NCI-H524 (cell line): ENCODE data around the gene PDK2.

Source experiments
- DNase-seq, 2 experiments: peaks; one replicate each; lab custom pipeline; 2025; lab: John Stamatoyannopoulos, UW

The PDK2 gene

DNA sequence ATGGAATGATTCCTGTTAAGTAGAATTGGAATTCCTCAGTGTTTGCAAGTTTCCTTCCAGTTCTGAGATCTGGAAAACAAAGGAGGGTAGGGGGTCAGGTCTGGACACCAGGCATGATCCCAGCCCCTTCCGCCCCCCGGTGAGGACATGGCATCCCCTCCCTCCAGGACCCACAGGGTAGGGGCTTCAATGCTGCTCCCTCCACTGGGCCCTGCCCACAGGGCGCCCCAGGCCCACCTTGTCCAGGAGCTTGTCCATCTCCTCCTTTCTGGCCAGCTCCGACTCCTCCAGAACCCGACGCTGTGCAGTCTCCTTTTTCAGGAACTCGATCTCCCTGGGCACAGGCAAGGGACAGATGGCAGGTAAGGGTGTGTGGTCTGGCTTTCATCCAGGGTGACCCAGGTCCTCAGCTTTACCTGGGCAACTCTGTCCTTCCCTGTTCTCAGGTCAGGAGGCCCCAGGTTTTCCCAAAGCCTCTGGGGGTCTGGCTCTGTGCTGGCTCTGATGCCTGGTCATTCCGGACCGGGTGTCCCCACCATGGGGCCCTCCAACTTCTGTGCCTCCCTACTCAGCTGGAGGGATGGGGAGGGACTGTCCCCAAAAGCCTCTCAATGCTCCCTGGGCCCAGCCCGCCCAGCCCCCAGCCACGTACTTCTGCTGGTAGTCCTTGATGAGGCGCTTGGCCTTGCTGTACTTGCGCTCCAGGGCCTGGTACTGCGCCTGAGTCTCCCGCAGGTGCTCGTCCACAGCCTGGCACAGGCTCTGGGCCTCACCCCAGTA lies 40.4 kb downstream of the PDK2 start:
- DNase-seq = no peak

DNA sequence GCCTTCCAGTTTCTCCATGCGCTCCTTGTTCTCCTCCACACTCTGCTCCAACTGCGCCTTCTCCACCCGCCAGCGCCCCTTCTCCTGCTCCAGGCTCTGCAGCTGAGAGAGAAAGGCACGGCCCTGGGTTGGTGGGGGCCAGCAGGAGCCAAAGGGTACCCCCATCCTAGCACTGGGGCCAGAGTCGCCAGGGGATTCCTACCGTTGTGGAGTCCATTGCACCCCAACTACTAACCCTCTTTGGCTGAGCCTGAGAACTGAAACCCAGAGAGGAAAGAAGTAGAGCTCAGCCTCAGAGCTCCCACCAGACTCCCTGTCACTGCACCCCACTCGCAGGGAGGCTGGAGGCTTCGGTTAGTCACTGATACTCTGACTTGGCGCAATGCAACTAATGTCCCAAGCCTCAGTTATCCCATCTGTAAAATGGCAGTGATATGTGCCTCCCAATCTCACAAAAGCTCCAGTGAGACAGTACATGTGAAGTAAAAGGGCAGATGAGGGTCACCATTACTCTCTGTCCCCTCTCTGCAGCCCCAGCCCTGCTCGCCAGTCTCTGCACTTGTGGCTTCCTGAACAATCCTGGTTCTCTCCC lies 41.0 kb downstream of the PDK2 start:
- DNase-seq = no peak

DNA sequence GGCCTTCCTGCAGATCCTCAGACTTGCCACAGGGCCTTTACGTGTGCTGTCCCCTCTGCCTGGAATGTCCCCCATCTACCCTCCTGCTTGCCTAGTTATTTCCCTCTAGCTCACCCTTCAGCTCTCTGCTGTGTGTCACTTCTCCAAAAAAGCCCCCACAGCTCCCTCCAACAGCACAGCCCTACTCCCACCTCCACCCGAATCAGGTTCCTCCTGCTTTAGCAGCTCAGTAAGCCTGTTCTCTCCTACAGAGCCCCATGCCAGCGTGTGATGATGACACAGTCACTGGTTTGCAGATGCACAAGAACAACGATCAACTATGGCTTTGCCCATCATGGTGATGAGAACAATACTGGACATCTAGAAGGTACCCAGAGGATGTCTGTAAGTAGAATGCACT lies 41.9 kb downstream of the PDK2 start:
- no peak for DNase-seq

DNA sequence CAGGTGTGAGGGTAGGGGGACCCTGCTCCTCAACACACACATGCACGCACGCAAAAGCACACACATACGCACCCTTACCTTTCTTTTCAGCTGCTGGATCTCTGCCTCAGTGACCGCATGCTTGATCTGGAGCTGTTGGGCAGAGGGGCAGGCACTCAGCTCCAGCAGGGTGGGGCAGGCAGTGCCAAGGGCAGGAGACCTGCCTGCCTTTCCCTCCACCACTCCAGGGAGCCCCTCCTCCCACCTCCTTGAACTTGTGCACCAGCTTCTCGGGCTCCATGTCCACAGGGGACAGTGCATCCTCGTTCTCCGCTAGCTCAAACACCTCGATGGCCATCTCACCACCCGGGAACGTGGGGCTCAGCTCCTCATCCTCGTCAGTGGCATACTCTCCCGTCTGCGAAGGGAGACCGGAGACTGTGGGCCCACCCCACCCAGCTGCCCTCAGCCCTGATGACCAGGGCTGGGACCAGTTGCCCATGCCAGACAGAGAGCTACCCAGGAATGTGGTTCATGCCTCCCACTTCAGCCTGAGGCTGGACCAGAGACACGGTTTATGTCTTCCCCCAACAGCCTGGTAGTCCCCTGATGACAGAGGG lies 44.1 kb downstream of the PDK2 start:
- DNase-seq = no peak

DNA sequence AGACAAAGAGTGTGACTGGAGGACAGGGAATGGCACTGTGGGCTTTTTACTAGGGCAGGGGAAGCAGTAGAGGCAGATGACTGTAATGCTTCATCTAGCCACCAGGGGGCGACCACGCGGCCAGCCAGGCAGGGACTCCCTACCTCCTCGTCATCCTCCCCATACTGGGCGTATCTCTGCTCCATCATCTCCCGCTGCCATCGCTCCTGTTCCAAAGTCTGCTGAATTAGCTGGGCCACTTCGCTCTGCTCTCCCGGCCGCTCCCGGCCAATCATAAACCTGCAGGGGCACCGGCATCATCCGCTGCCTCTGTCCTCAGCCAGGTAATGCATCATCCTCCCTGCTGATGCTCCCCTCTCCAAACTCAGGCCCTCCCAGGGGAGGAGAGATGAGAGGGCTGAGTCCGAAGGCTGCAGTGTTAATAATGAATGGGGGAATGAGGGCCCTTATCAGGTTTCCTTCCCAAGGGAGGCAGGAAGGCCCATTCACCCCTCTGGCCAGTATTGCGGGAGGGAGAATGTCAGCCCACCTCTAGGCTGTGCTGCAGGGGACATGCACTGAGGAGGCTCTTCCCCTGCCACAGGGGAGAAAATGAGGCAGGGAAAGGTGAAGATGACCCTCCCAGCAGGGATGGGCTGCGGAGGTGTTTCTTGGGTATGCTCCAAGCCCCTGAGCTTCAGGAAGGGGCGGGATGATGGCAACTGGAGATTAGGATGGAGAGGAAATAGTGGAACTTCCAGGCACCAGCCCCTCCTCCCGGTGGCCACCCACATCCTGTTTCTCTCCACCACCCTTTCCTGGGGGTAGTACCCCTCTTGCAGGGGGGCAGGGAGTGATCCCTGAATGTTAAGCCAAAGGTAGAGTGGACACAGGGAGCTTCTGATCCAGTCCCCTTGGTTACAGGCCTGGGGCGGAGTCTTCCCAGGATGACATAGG lies 45.1 kb downstream of the PDK2 start:
- DNase-seq = peak; percentile 17 to 55

DNA sequence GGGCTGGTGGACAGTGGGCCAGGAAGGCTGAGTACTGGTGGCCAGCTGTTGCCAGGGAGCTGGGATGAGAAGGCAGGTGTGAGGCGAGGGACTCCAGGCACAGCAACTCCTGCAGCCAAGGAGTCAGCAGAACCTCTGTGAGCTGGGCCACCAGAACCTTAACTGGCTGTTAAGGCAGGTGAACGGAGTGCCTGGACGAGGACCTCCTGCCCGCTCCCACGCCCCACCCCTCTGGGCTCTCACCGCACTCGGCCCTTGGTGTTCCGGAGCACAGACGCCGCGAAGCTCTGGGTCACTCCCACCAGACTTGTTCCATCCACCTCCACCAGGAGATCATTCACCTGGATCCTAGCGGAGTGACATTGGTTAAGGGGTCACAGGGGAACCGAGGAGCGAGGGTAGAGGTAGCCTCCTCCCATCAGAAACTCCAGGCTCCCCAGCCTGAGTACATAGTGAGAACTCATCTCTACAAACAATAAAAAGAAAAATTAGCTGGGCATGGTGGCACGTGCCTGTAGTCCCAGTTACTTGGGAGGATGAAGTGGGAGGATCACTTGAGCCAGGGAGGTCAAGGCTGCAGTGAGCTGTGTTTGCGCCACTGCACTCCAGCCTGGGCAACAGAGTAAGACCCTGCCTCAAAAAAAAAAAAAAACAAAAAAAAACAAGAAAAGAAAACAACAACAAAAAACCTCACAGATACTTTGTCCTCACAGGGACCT lies 46.0 kb downstream of the PDK2 start:
- no peak for DNase-seq

DNA sequence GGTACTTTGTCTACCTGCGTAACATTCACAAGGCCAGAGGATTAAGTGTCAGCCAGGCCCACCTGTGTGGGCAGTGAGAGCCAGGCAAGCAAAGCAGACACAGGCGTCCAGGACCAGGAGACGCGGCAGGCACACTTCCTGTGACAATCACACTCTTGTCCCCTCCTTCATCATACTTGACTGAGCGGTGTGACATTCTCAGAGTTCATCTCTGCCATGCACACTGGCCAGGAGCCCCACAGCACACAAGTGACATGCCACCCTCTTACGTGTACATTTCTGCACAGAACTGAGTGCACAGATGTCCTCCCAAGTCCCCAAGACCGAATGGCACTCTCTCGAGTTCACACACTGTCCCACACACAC lies 46.6 kb downstream of the PDK2 start:
- DNase-seq = no peak

DNA sequence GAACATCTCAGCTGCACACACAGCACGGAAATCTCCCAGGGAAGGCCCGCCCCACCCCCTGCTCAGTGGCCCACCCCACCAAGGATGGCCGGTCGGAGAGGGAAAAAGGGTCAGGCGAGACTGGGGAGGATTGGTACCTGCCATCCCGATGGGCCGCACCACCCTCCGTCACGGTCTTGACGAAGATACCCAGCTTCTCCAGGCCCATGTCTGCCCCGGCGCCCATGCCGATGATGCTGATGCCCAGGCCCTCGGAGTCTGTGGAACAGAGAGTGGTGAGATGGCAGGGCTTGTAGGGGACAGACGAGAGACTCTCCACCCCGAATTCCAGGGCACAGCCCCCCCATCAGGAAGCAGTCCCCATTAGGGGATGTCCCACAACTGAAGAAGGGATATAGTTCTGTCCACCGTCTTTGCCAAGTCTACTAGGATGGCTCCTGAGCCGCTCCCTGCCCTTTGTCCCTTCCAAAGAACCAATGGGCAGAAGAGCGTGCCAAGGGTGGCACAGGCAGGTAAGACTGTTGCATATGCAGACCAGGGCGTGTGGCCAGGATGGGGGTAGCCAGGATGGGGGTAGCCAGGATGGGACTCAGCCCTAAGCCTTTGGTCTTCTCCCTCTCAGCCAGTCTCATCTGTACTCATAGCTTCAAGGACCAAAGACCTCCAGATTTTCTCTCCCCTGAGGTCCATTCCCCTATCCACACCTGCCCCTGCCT lies 48.5 kb downstream of the PDK2 start:
- no peak for DNase-seq

DNA sequence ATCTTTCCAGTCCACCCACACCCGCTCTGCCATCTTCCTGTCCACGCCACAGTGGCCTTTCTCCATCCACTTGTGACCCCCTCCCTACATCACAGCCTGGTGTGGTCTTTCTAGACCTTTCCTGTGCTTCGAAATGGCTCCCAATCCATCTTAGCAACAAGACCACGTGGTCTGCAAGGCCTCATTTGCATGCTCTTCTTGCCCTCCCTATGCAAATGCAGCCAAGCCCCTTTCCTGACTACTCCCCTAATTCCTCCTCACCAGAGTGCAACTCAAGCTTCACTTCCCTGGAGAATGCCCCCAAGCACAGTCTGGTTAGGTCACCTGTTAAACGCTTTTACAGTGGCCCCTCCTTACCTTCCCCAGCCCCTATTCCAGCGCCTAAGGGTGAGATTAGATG lies 49.2 kb downstream of the PDK2 start:
- no peak for DNase-seq

DNA sequence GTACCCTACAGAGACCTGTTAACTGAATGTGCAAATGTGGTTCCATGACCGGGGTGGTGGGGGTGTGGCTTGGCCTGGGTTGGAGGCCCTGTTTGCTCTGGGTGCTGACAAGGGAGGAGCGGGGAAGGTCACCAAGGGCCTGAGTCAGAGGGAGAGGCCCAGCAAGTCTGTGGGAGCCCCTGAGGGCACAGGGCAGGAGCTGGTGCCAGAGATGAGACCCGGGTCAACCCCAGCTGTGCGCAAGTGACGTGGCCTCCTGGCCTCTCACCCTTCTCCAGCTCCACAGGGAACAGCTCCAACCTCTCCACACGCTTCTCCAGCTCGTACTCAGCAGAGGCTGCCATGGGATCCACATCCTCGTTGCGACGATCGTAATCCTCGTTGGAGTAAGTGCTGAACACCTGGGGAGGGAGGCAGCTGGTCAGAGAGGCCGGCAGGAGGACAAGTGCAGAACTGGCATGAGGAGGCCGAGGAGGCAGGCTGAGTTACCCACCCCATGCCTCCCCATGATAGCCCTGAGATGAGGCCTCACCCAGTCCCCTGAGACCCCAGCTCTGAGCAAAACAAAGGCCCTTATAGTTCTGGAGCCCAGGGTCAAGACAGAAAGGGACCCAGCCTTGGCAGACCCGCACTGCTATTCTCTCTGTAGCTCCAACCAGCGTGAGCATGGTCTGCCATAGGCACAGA lies 49.8 kb downstream of the PDK2 start:
- DNase-seq = no peak

DNA sequence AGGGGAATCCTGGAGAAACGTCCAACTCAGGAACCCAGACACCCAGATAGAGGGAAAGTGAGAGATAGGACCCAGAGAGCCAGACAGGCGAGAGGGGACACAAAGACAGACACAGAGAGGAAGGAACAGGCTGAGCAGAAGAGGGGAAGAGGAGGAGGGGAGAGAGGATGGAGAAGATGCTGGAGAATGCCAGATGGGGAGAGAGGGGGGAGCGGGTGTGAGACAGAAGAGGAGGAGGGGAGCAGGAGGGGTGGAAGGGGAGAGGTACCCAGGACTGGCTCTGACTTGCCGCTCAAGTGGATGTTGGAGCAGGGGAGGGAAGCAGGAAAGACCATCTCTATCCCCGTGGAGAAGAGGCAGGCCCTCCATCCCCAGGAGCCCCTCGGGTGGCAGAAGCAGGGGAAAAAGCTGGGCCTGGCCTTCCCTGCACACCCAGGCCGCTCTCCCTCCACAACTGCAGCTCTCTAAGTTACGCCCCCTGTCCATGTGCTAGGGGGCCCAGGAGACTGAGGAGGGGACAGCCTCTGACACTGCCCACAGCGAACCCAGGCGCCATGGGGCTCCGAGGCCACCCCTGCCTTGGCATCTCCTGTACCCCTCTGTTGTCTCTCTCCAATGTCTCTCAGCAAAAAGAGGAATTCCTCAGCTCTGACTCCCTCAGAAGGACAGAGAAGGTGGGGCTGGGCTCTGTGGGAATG lies 50.5 kb downstream of the PDK2 start:
- peak; percentile 56 to 78 for DNase-seq

DNA sequence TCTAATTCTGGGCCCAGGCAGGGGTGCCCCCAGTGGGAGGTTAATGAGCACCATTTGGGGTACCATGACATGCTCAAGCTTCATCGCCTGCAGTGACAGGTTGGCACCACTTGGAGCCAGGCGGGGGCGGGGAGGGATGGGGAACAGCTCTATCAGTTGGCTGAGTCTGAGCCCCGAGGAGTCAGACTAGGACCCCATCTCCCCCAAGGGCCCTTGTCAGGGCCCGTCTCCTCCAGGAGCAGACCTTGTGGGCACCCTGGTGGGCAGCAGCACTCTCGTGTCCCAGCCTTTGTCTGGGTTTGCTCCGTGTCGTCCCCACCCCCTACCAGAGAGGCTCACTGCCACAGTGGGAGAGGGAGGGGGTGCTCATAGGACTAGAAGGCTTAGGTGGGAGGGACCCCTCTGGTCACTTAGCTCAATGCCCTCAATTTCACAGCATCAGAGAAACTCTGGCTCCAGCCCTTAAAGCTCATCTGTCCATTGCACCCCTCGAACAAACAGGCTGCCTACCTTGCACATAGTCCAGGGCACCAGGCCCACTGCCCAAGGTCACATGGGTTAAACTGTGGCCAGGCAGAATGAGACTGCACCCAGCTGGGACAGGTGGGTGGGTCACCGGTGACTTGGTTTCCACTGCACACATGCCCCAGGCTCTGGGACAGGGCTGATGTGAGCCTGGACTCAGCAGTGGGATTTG lies 51.2 kb downstream of the PDK2 start:
- no peak for DNase-seq

DNA sequence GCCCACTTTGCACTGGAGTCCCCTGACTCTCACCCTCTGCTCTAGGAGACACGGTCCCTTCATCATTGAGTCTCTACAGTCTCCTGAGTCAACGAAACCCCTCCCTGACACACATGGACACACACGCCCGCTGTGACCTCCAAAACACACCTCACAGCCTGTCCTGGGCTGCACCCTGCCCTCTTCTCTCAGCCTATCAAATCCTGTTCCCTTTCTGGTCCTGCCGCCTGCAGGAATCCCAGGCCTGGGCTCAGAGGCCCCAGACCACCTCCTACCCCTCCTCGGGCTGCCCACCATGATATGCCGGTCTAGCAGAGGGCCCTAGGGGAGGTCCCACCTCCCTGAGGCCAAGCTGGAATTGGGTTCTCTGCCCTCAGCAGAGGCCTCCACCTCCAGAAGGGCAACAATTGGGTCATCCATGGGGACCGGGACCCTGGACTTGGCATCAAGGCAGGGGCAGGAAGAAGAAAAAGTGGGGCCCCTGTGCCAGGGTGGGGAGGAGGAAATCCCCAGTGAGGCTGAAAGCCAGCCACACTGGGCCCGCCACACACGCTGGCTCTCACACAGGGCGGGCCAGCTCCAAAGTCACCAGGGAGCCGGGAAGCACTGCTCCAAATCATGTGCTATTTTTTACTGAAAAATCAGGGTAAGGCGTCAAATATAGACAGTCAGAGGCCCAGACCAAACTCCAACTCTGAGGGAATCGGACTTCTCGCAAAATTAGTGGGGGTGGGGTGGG lies 51.9 kb downstream of the PDK2 start:
- no peak for DNase-seq

DNA sequence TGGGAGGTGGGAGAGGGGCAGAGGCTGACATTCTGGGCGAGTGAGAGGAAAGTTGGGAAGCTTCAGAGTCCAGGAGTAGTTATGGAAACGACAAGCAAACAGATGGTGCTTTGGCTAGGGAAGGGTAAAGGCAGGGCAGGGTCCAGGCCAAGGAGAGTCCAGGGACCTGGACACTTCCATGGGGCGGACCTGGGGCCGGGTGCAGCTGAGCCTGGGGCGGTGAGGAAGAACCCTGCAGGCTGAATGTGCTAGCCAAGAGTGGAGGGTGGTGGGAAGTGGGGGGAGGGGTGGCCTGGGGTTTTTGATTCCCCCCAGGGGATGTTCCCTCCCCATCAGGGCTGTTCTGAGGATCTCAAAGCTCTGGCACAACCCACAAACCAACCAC lies 52.7 kb downstream of the PDK2 start:
- no peak for DNase-seq

DNA sequence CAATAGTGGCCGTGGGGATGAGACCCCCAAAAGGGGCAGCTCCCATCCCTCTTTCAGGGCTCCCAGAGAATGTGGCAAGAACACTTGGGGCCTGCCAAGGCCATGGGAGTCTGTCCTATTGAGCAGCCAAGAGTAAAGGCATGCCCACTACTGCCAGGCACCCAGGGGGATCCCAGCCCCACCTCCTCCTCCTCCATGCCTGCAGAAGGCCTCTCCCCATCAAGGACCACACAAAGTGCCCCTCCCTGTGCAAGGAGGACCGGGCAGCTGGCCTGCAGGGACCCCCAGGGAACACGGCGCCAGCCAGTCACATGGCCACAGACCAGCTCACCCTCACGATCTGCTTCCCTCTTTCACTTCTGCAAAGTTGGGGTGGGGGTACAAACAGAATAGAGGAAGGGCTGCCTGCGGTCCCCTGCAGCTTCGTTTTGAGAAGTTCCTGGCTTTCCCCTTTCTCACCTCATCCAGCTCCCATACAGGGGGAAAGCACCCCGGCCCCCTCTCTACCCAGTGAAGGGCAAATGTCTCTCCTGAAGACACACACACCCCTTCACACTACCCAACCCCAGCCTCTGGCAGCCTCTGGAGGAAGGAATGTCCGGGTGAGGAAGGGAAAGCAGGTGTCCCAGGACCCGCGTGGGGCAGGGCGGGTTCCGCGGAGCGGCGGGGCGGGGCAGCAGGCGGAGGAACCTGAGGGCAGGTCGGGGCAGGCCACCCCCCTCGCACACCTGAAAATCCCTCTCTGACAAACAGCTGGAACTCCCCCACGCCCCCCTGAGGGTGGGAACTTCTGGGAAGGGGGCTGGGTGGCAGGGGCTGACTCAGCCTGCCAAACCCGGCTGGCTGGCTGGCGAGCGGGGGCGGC lies 53.3 kb downstream of the PDK2 start:
- DNase-seq = peak in 1 of 2 experiments; percentile 57

DNA sequence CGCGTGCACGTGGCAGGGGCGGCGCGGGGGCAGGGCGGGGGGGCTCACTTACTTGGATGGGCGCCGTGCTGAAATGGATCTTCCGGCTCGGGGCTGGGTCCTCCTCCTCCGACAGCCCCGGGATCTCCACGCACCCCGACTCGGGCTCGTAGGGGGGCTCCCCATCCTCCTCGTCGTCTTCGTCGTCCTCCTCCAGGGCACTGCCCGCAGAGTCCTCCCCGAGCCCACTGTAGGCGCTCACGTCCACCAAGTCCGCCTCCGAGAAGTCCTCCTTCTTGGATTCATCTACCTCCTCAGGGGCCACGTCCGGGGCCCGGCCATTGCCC lies 53.9 kb downstream of the PDK2 start:
- DNase-seq = no peak

DNA sequence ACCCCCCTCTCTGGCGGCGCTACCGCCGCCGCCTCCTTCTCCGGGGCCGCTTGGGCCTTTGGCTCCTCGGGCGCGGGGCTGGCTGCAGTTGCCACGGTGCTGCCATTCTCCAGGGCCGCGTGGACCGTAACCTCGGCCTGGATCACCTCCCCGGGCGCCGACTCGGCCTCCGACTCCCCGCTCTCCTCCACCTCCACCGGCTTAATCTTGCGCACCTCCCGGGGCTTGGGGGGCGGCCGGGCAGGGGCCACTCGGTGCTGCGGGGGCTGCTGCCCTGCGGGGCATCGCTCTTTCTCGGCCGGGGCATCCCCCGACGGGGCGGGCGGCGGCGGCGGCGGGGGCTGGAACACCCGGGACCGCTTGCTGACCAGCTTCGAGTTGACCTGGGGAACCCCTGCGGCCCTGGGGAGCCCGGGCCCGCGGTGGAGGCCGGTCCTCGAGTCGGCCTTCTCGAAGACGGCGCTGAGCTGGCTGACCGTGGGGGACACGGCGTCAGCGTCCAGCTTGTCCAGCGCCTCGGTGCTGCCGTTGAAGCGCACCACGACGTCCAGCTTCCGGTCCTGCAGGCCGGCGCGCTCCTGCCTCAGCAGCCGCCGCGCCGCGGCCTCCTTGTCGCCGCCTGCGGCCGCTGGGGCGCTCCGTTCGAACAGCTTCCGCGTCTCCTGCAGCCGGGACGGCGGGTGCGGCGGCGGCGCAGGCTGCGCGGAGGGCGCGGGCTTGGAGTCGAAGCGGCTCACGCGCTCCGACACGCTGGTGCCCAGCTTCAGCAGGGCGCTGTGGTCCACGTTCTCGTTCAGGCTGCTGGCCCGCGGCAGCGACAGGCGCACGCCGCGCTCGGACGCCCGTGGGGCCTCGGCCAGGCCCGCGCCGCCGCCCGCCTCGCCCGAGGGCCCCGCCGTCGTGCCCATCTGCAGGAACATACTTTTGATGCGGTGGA lies 54.5 kb downstream of the PDK2 start:
- peak in 1 of 2 experiments; percentile 35 for DNase-seq
